Vagina (tissue), 2 donors: ENCODE measurements around the gene DHPS. TPM values are rescaled to one million over a fixed set of nuclear protein-coding genes. Genes with fewer than 3 reads are reported as not detected.

Experiments used
- DNase-seq, 2 donors: peaks; one replicate each; pipeline ENCODE4 v3.0.0-alpha.2; 2017; ENCODE audit errors: extremely low spot score in 2 of 2
- H3K27ac ChIP-seq: fragments of 200-600 bp; sonication (generic); one replicate; pipeline ENCODE4 v1.5.1; 2019
- H3K27me3 ChIP-seq: fragments of 200-600 bp; sonication (generic); one replicate; pipeline ENCODE4 v1.5.1; 2019
- H3K36me3 ChIP-seq, 2 donors: fragments of 200-600 bp; sonication (generic); one replicate each; pipeline ENCODE4 v1.5.1; 2017 to 2019
- H3K4me1 ChIP-seq: fragments of 200-600 bp; sonication (generic); one replicate; pipeline ENCODE4 v1.5.1; 2019
- H3K4me3 ChIP-seq, 2 donors: fragments of 200-600 bp; sonication (generic); 1 replicate in 1 of 2; 2 replicates in 1 of 2; pipeline ENCODE4 v1.5.1; 2016 to 2019
- H3K9me3 ChIP-seq: fragments of 200-600 bp; sonication (generic); one replicate; pipeline ENCODE4 v1.5.1; 2019
- POLR2A ChIP-seq, 2 donors: fragments of 450-650 bp; IDR thresholded peaks; one replicate each; pipeline ENCODE4 v1.6.1; 2017; ENCODE audit warnings: antibody characterized with exemption in 2 of 2, mild to moderate bottlenecking in 2 of 2, moderate library complexity in 2 of 2
- POLR2AphosphoS5 ChIP-seq, 2 donors: sonication (generic); formaldehyde crosslinking; IDR thresholded peaks; one replicate each; pipeline ENCODE4 v1.9.0; 2017; ENCODE audit warnings: antibody characterized with exemption in 2 of 2, mild to moderate bottlenecking in 2 of 2, low read depth in 1 of 2; ENCODE audit not compliant: insufficient read depth in 1 of 2
- intact Hi-C: fragments of 100-400 bp; cut with DNase I; formaldehyde crosslinking; loops from one replicate; pipeline ENCODE4 v1.15.1; 2023
- total RNA-seq: library from RNA; depleted of rRNA; stranded (reverse); fragments of >200 nt; gene quantifications from one replicate; pipeline ENCODE4 v1.2.3, GENCODE V29; 2016
- TF ChIP-seq, protein P1 (sequence below), 3 experiments: fragments of 450-650 bp in 2 of 3; fragments of 200-600 bp in 1 of 3; sonication (generic) in 1 of 3; IDR thresholded peaks; one replicate each; pipeline ENCODE4 v1.5.1; 2017 to 2019; ENCODE audit warnings: antibody characterized with exemption in 3 of 3, mild to moderate bottlenecking in 2 of 3, moderate library complexity in 2 of 3

The DHPS gene
- total RNA-seq, 1 donor from 2014 or later, result 119 TPM

DNA sequence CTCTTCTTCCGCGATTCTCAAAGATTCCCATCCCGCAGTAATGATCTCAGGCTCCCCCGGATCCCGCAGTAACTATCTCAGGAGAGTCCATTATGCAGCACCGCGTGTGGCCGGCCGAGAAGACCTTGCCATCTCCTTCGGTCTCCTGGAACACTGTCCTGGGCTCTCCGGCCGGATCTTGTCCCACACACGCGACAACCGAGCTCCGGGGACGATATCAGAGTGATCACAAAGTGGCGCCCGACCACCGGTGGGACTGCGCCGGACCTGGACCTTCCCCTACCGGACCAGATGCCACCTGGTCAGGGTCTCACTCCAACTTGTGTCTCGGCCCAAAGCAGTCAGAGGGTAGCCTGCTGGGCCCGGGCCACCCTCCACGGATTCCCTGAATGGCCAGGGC is 39.2 kb downstream of the DHPS start:
- Histone ChIP-seq H3K36me3 (no peaks in the 10 kb centered on the region), H3K9me3 (no peaks in the 10 kb centered on the region), H3K27me3 (no peaks in the 10 kb centered on the region), H3K4me1 (peaks cover 18% of the 10 kb centered on the region), H3K4me3 (no peak overlapping the region), H3K27ac (no peak overlapping the region)
- no peak for DNase-seq
- intact Hi-C loops, result no loop called here
- TF ChIP-seq, protein P1, sequence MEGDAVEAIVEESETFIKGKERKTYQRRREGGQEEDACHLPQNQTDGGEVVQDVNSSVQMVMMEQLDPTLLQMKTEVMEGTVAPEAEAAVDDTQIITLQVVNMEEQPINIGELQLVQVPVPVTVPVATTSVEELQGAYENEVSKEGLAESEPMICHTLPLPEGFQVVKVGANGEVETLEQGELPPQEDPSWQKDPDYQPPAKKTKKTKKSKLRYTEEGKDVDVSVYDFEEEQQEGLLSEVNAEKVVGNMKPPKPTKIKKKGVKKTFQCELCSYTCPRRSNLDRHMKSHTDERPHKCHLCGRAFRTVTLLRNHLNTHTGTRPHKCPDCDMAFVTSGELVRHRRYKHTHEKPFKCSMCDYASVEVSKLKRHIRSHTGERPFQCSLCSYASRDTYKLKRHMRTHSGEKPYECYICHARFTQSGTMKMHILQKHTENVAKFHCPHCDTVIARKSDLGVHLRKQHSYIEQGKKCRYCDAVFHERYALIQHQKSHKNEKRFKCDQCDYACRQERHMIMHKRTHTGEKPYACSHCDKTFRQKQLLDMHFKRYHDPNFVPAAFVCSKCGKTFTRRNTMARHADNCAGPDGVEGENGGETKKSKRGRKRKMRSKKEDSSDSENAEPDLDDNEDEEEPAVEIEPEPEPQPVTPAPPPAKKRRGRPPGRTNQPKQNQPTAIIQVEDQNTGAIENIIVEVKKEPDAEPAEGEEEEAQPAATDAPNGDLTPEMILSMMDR (IDR thresholded peaks at IDR 0.05), result no peak
- TF ChIP-seq POLR2AphosphoS5 (IDR thresholded peaks at IDR 0.05; ENCODE audit: insufficient read depth in 1 of 2, low read depth in 1 of 2) (no peak), POLR2A (IDR thresholded peaks at IDR 0.05) (no peak)

DNA sequence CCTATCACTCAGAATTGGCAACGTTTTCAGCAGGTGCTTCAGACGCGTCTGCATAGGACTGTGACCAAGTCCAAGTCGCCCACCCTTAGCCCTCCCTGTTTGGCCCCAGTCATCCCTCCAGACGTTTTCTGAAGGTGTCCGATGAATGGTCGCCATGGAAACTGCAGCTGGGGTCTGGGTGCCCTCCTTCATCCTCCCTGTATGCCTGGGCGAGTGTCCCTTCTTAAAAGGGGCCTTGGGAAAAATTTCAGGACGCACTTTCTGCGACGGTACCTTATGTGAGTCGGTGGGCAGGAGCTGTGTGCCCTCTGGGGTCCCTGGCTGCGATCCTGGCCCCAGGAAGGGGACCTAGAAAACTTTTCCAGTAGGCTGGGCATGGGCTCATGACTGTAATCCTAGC is 40.2 kb downstream of the DHPS start:
- Histone ChIP-seq H3K36me3 (no peaks in the 10 kb centered on the region), H3K4me1 (peaks cover 12% of the 10 kb centered on the region), H3K4me3 (no peak overlapping the region), H3K27ac (no peak overlapping the region), H3K9me3 (no peaks in the 10 kb centered on the region), H3K27me3 (no peaks in the 10 kb centered on the region)
- no peak for DNase-seq
- TF ChIP-seq POLR2AphosphoS5 (IDR thresholded peaks at IDR 0.05; ENCODE audit: insufficient read depth in 1 of 2, low read depth in 1 of 2) (no peak), POLR2A (IDR thresholded peaks at IDR 0.05) (no peak)
- TF ChIP-seq, protein P1 (IDR thresholded peaks at IDR 0.05), result no peak
- intact Hi-C loops, result no loop called here

DNA sequence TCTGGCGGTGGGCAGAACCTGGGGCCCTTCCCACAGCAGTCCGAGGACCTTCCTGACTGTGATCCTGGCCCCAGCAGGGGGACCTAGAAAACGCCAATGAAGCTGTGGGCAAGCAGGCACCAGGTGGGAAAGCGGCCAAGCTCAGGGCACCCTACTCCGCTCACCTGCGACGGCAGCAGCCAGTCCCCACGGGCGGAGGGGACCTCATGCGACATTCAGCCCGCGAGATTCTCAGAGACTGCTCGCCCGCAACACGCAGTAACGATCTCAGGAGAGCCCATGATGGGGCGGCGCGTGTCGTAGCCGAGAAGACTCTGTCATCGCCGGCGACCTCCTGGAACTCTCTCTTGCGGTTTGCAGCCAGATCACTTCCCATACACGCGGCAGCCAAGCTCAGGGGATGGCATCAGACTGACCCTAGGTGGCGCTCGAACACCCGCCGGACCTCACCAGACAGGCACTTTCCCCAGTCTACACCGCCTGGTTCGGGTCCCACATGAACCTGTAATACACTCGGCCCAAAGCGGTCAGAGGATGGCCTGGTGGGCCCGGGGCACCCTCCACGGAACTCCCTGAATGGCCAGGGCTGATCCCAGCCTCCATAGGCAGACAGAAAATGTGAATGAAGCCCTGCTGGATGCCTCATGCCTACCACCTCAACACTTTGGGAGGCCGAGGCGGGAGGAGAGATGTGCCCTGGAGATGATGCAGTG is 41.6 kb downstream of the DHPS start:
- DNase-seq, result no peak
- peak overlapping the region; percentile 17 to 28 for H3K4me3 ChIP-seq

DNA sequence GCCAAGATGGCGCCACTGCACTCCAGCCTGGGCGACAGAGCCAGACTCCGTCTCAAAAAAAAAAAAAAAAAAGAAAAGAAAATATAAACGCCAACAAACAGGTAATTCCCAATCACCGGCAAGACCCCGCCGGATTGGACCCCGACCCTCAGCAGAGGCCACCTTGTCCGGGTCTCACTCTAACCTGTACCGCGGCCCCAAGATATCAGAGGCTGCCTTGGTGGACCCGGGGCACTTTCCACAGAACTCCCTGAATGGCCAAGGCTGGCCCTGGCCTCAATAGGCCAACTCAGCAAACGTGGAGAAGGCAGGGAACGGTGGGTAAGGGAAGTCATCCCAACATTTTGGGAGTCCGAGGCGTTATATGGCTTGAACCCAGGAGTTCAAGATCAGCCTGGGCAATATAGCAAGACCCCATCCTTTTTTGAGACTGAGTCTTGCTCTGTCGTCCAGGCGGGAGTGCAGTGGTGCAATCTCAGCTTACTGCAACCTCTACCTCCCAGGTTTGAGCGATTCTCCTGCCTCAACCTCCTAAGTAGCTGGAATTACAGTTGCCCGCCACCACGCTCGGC is 43.0 kb downstream of the DHPS start:
- peaks cover 12% of the 10 kb centered on the region for H3K4me1 ChIP-seq
- no peaks in the 10 kb centered on the region for H3K9me3 ChIP-seq
- H3K4me3 ChIP-seq, result no peak overlapping the region
- H3K36me3 ChIP-seq, result no peaks in the 10 kb centered on the region
- intact Hi-C loops, result no loop called here
- TF ChIP-seq, protein P1 (IDR thresholded peaks at IDR 0.05), result no peak
- TF ChIP-seq POLR2AphosphoS5 (IDR thresholded peaks at IDR 0.05; ENCODE audit: insufficient read depth in 1 of 2, low read depth in 1 of 2) (no peak), POLR2A (IDR thresholded peaks at IDR 0.05) (no peak)
- H3K27me3 ChIP-seq, result no peaks in the 10 kb centered on the region
- no peak for DNase-seq
- H3K27ac ChIP-seq, result no peak overlapping the region

More for the DNA sequence above, 41.6 kb downstream of the DHPS start:
- Histone ChIP-seq H3K27me3 (no peaks in the 10 kb centered on the region), H3K4me1 (peaks cover 12% of the 10 kb centered on the region), H3K9me3 (no peaks in the 10 kb centered on the region), H3K27ac (no peak overlapping the region), H3K36me3 (no peaks in the 10 kb centered on the region)
- TF ChIP-seq, protein P1 (IDR thresholded peaks at IDR 0.05), result peak; percentile 27 to 45 (median 39)
- TF ChIP-seq POLR2AphosphoS5 (IDR thresholded peaks at IDR 0.05; ENCODE audit: insufficient read depth in 1 of 2, low read depth in 1 of 2) (peak in 1 of 2 donors; percentile 16), POLR2A (IDR thresholded peaks at IDR 0.05) (no peak)
- intact Hi-C loops, result no loop called here

DNA sequence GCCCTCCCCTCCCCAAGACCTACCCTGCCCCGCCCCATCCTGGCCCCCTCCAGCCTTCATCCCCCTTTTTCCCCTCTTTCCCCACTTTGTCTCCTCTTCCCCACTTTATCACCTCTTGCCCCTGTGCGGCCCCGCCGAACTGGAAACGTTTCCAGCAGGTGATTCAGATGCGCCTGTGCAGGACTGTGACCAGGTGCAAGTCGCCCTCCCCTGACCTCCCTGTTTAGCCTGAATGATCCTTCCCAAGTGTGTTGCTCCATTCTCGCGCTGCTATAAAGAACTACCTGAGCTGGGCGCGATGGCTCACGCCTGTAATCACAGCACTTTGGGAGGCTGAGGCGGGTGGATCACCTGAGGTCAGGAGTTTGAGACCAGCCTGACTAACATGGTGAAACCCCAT is 45.0 kb downstream of the DHPS start:
- H3K27me3 ChIP-seq, result no peaks in the 10 kb centered on the region
- no peak for DNase-seq
- intact Hi-C loops, result no loop called here

More for the DNA sequence above, 45.0 kb downstream of the DHPS start:
- Histone ChIP-seq H3K9me3 (no peaks in the 10 kb centered on the region), H3K27ac (no peak overlapping the region), H3K4me3 (no peak overlapping the region), H3K36me3 (no peaks in the 10 kb centered on the region), H3K4me1 (peaks cover 12% of the 10 kb centered on the region)
- TF ChIP-seq POLR2A (IDR thresholded peaks at IDR 0.05) (no peak), POLR2AphosphoS5 (IDR thresholded peaks at IDR 0.05; ENCODE audit: insufficient read depth in 1 of 2, low read depth in 1 of 2) (no peak)
- TF ChIP-seq, protein P1 (IDR thresholded peaks at IDR 0.05), result no peak
